ENCODE measurements around the gene BCL2L14. TPM values are rescaled to one million over a fixed set of nuclear protein-coding genes. Genes with fewer than 3 reads are reported as not detected.

Gene BCL2L14
- total and polyA plus RNA-seq, 2 donors (not counting 1 experiment from before 2014, with no cell fraction given): 0.04 TPM; not detected in 1

GRCh38 chr12:12128670-12129069, 57.9 kb downstream of the BCL2L14 start:
- Histone ChIP-seq H3K4me3 (ENCODE audit: control extremely low read depth in 1 of 5, extremely low read depth in 1 of 5, insufficient read depth in 1 of 5, low read depth in 2 of 5, low read length in 4 of 5) (no peak overlapping the region), H3K4me2 (replicated peaks; ENCODE audit: low read depth, low read length, poor library complexity, severe bottlenecking) (no peak overlapping the region), H3K9ac (ENCODE audit: low read length) (no peak overlapping the region), H3K79me2 (ENCODE audit: control insufficient read depth, insufficient read depth, low read length) (no peaks in the 10 kb centered on the region), H3K27me3 (replicated peaks in 1 of 4; ENCODE audit: control extremely low read depth in 1 of 4, control insufficient read depth in 3 of 4, insufficient read depth in 4 of 4, low read length in 3 of 4) (no peaks in the 10 kb centered on the region), H3K36me3 (replicated peaks in 1 of 2; ENCODE audit: control extremely low read depth in 1 of 2, control insufficient read depth in 1 of 2, extremely low read depth in 1 of 2, insufficient read depth in 2 of 2, low read length in 1 of 2) (peaks cover 0 to 4% of the 10 kb centered on the region in 2 experiments), H4K20me1 (ENCODE audit: control insufficient read depth, insufficient read depth, low read length, poor library complexity, severe bottlenecking) (no peaks in the 10 kb centered on the region), H3K27ac (ENCODE audit: low read length in 2 of 2) (no peak overlapping the region), H3K9me3 (ENCODE audit: control extremely low read depth in 1 of 3, control insufficient read depth in 2 of 3, insufficient read depth in 1 of 3, low read length in 2 of 3) (no peaks in the 10 kb centered on the region), H2AFZ (ENCODE audit: insufficient read depth, low read depth, low read length, poor library complexity, severe bottlenecking) (no peak overlapping the region), H3K4me1 (ENCODE audit: control insufficient read depth in 2 of 2, insufficient read depth in 2 of 2, low read length in 2 of 2) (no peaks in the 10 kb centered on the region)
- no peak for ATAC-seq (ENCODE audit: low read depth)
- ChIA-PET POLR2A (no interaction called here), CTCF (interaction anchor here (0.6 to 2.1 kb wide), 2 partner anchors 10 to 1207 kb away, joined by 3 to 6 read pairs; no protein-coding TSS in a partner anchor)
- no peak for TF ChIP-seq CTCF (IDR thresholded peaks at IDR 0.05)
- TF ChIP-seq EZH2 (IDR thresholded peaks at IDR 0.05; ENCODE audit: borderline replicate concordance, insufficient read depth, low read depth, low read length, poor library complexity, severe bottlenecking): no peak
- no peak for DNase-seq
- H3K9me3 Mint-ChIP-seq (ENCODE audit: insufficient read depth): no peaks in the 10 kb centered on the region
- H3K27me3 Mint-ChIP-seq: peaks cover 3% of the 10 kb centered on the region
- no peaks in the 10 kb centered on the region for H3K4me1 Mint-ChIP-seq
- no CpG with 5 or more reads among the region's 4 CpGs for WGBS (ENCODE audit: insufficient coverage)
- no peak overlapping the region for H3K4me3 Mint-ChIP-seq
- H3K27ac Mint-ChIP-seq: no peak overlapping the region
- intact Hi-C loops (cut with micrococcal nuclease): no loop called here

GRCh38 chr12:12133259-12133658, 62.5 kb downstream of the BCL2L14 start:
- WGBS (ENCODE audit: insufficient coverage): 95% methylated on average over 2 of the region's 3 CpGs
- Histone ChIP-seq H3K36me3 (replicated peaks in 1 of 2; ENCODE audit: control extremely low read depth in 1 of 2, control insufficient read depth in 1 of 2, extremely low read depth in 1 of 2, insufficient read depth in 2 of 2, low read length in 1 of 2) (no peaks in the 10 kb centered on the region), H3K79me2 (ENCODE audit: control insufficient read depth, insufficient read depth, low read length) (no peaks in the 10 kb centered on the region), H4K20me1 (ENCODE audit: control insufficient read depth, insufficient read depth, low read length, poor library complexity, severe bottlenecking) (no peaks in the 10 kb centered on the region), H3K9me3 (ENCODE audit: control extremely low read depth in 1 of 3, control insufficient read depth in 2 of 3, insufficient read depth in 1 of 3, low read length in 2 of 3) (no peaks in the 10 kb centered on the region), H2AFZ (ENCODE audit: insufficient read depth, low read depth, low read length, poor library complexity, severe bottlenecking) (no peak overlapping the region), H3K27me3 (replicated peaks in 1 of 4; ENCODE audit: control extremely low read depth in 1 of 4, control insufficient read depth in 3 of 4, insufficient read depth in 4 of 4, low read length in 3 of 4) (no peaks in the 10 kb centered on the region), H3K4me3 (ENCODE audit: control extremely low read depth in 1 of 5, extremely low read depth in 1 of 5, insufficient read depth in 1 of 5, low read depth in 2 of 5, low read length in 4 of 5) (no peak overlapping the region), H3K27ac (ENCODE audit: low read length in 2 of 2) (no peak overlapping the region), H3K9ac (ENCODE audit: low read length) (no peak overlapping the region), H3K4me2 (replicated peaks; ENCODE audit: low read depth, low read length, poor library complexity, severe bottlenecking) (no peak overlapping the region), H3K4me1 (ENCODE audit: control insufficient read depth in 2 of 2, insufficient read depth in 2 of 2, low read length in 2 of 2) (no peaks in the 10 kb centered on the region)
- ChIA-PET CTCF (no interaction called here), POLR2A (no interaction called here)
- Mint-ChIP-seq H3K4me3 (no peak overlapping the region), H3K27me3 (peaks cover 12% of the 10 kb centered on the region), H3K9me3 (ENCODE audit: insufficient read depth) (no peaks in the 10 kb centered on the region), H3K27ac (no peak overlapping the region), H3K4me1 (no peaks in the 10 kb centered on the region)
- TF ChIP-seq CTCF (IDR thresholded peaks at IDR 0.05): no peak
- no peak for TF ChIP-seq EZH2 (IDR thresholded peaks at IDR 0.05; ENCODE audit: borderline replicate concordance, insufficient read depth, low read depth, low read length, poor library complexity, severe bottlenecking)
- DNase-seq (no peak), ATAC-seq (ENCODE audit: low read depth) (no peak)
- intact Hi-C loops (cut with micrococcal nuclease): no loop called here

All from B cell (primary cell).